ENCODE results near the gene ANKS1B.

- no peak for TF ChIP-seq ZNF207 (IDR thresholded peaks at IDR 0.05; ENCODE audit: borderline replicate concordance)
- no peak for TF ChIP-seq LARP7 (IDR thresholded peaks at IDR 0.05)
- TF ChIP-seq CTCF (IDR thresholded peaks at IDR 0.05 in 2 of 3, conservative IDR thresholded peaks at IDR 0.05 in 1 of 3; ENCODE audit: control insufficient read depth in 2 of 3, extremely low read depth in 1 of 3, insufficient read depth in 1 of 3, low read depth in 3 of 3, low read length in 3 of 3) = no peak
- no peak for TF ChIP-seq POLR2A (IDR thresholded peaks at IDR 0.05; ENCODE audit: low read depth, low read length)
- no peak for TF ChIP-seq USF2 (IDR thresholded peaks at IDR 0.05; ENCODE audit: borderline replicate concordance, low read depth, low read length)
- no peak for TF ChIP-seq EZH2 (IDR thresholded peaks at IDR 0.05; ENCODE audit: borderline replicate concordance, control insufficient read depth, low read depth, low read length)
- TF ChIP-seq ZBTB33 (IDR thresholded peaks at IDR 0.05) = no peak
- TF ChIP-seq NFYA (IDR thresholded peaks at IDR 0.05; ENCODE audit: borderline replicate concordance, low read depth, low read length) = no peak
- TF ChIP-seq BCL3 (IDR thresholded peaks at IDR 0.05; ENCODE audit: borderline replicate concordance, insufficient read depth, low read depth, low read length, poor library complexity, severe bottlenecking) = no peak
- no peak for TF ChIP-seq ZNF24 (IDR thresholded peaks at IDR 0.05)
- no peak for TF ChIP-seq E4F1 (IDR thresholded peaks at IDR 0.05; ENCODE audit: borderline replicate concordance, partially characterized antibody)
- no peak for TF ChIP-seq TCF7 (IDR thresholded peaks at IDR 0.05; ENCODE audit: borderline replicate concordance)
- no peak for TF ChIP-seq KDM1A (IDR thresholded peaks at IDR 0.05; ENCODE audit: borderline replicate concordance)
Measured at GRCh38 chr12:98686603-98687002, 1298.1 kb downstream of the ANKS1B start.
